NCI-H1417 (cell line): ENCODE measurements around the gene PSENEN.

ENCODE experiments used
- DNase-seq, 3 experiments: peaks; one replicate each; lab custom pipeline; 2025; lab: John Stamatoyannopoulos, UW

PSENEN gene

GRCh38 chr19:35745328-35746086, at the start of gene PSENEN, which contains the start of gene U2AF1L4:
Gene PSENEN, plus strand, starts transcription at chr19:35745651. Its CDS starts 280 bp downstream, at chr19:35745931.
Gene U2AF1L4, minus strand, starts transcription at chr19:35745418. Its CDS starts 27 bp downstream, at chr19:35745391.
- peak; percentile 97 to 100 (median 99) for DNase-seq

DNA sequence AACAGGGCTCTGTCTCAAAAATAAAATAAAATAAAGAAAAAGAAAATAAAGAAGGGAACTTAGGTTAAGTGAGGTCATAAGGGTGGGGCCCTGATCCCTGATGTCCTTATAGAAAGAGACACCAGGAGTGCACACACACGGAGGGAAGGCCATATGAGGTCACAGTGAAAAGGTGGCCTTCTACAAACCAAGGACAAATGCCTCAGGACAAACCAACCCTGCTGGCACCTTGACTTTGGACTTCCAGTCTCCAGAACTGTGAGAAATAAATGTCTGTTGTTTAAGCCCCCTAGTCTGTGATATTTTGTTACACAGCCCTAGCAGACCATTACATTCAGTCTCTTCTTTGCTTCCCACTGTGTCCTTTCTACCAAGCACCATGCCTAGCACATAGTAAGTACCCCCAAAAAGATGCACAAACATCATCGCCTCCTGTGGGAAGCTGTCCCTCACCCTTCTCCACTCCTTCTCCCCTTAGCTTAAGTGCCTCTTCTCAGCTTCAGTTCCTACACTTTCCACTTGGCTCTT, 49.5 kb upstream of the PSENEN start:
- DNase-seq, result no peak

- no peak for DNase-seq
These were observed 48.6 kb upstream of the PSENEN start for GRCh38 chr19:35696835-35697234.

- peak; percentile 94 to 98 (median 98) for DNase-seq
These were observed 43.0 kb upstream of the PSENEN start for GRCh38 chr19:35702223-35703012.

DNA sequence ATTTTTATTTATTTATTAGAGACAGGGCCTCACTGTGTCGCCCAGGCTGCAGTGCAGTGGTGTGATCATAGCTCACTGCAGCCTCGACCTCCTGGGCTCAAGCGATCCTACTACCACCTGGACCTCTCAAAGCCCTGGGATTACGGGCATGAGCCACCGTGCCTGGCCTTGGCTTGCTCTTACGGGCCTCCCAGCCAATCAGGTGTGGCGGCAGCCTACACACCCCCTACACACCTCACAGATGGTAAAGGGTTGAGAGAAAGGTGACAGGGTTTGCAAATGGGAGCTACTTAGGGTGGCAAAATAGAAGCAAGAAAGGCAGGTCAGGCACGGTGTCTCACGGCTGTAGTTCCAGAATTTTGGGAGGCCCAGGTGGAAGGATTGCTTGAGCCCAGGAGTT, 42.1 kb upstream of the PSENEN start:
- peak in 2 of 3 experiments; percentile 35 to 54 for DNase-seq

DNA sequence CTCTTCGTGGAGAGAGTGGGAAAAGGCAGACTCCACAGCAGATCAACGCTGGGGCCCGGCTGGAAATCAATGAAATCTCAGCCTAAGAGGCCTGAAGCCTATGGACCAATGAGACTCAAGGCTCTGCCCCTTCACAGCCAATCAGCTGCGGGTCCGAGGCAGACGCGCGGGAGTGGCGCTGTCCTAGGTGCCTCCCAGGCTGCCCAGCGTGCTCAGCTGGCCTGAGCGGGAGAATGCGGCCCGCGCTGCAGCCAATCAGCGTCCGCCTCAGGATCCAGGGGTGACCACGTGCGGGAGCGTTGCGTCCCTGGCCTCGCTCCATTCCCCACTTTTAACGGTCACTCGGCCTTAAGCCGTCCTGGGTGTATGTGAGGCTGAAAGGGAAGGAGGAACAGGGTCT, 41.2 kb upstream of the PSENEN start, which contains the start of gene ZBTB32:
ZBTB32 (plus strand) TSS at position 341 of the 400 bp plus-strand sequence. CDS start 10,069 bp downstream, outside the sequence.
- no peak for DNase-seq

- DNase-seq, result no peak
These were observed 37.1 kb upstream of the PSENEN start for GRCh38 chr19:35708391-35708790.

DNA sequence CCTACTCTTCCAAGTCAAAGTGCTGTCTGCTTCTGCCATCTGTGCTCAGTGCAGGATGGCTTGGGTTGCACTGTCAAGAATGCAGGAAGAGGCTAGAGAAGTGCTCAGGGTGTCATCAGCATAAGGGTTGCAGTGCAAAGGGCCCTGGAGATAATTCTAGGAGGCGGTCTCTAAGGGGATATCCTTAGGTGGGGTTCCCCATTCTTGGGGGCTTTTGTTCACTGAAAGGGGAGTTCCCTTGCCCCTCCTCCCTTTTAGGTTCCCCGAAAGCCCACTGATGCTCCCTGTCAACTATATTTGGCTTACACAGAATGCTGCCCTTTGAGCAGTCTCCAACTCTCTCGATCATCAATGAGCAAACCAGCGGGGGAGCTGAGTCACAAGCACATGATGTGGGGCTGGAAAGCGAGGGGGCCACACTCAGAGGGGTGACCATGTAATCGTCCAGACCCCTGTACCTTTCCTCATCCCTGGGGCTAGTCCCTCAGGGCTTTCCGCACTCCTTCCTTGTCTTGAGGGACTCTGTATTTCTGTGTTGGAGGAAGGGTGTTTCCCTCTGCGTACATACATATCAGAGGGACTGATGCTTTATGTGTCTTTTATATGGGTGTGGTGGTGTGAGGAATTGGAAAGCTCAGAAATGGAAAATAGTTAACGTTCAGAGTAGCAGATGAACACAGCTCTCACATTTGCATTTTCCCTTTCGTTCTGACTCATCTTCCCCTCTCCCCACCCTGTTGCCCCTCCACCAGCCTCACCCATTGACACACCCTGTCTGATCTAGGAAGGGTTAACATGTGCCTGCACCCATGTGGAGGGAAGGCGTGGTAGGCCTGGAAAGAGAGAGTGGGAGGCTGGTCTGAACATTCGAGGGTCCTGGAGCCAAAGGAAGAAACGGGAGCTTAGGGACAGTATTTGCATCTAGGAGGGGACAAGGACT, 34.4 kb upstream of the PSENEN start:
- DNase-seq, result no peak

GRCh38 chr19:35712567-35713505, 32.6 kb upstream of the PSENEN start:
- DNase-seq, result no peak

DNA sequence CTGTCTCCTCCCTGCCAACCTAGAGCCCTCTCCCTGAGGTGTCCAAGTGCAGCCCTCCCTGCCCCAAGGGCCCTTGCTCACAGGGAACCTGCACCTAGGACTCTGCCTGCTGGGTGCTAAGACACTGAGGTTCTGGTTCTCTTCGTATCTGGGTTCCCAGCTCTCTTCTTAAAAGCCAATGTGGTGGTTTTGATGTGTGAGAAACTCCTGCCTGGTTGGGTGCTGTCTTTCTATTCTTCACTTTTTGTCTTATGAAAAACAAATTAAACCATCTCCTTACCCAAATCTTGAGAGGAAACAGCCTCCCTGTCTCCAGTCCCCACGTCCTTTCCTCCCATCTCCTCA, 32.0 kb upstream of the PSENEN start:
- DNase-seq, result no peak

- no peak for DNase-seq
These were observed 31.5 kb upstream of the PSENEN start for GRCh38 chr19:35713904-35714495.

- peak in 2 of 3 experiments; percentile 5 to 14 for DNase-seq
These were observed 30.7 kb upstream of the PSENEN start for GRCh38 chr19:35714601-35715354.

- peak in 1 of 3 experiments; percentile 29 for DNase-seq
These were observed 30.1 kb upstream of the PSENEN start for GRCh38 chr19:35715355-35715809.

GRCh38 chr19:35715981-35716800, 29.3 kb upstream of the PSENEN start:
- peak; percentile 25 to 70 (median 66) for DNase-seq

GRCh38 chr19:35716801-35717664, 28.4 kb upstream of the PSENEN start:
- peak; percentile 82 to 96 (median 87) for DNase-seq

DNA sequence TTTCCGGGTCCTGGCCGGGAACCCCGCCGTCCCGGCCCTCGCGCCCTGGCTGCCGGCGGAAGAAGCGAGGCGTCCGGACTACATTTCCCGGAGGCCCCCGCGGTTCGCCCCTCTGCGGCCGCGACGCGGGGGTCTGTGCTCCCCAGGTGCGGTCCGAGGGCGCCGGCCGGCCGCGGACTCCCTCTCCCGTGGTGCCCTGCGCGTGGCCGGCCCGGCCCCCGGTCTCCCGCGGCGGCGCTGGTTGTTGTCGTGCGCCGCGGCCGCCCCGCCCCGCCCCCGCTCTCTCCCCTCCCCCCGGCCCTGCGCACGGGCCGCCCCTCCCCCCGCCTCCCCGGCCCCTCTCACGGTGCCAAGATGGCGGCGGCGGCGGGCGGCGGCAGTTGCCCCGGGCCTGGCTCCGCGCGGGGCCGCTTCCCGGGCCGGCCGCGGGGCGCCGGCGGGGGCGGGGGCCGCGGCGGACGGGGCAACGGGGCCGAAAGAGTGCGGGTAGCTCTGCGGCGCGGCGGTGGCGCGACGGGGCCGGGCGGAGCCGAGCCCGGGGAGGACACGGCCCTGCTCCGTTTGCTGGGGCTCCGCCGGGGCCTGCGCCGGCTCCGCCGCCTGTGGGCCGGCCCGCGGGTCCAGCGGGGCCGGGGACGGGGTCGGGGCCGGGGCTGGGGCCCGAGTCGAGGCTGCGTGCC, 27.6 kb upstream of the PSENEN start, which contains the start of gene KMT2B:
KMT2B (plus strand) TSS at position 339 of the 680 bp plus-strand sequence; CDS start at position 355, 16 bp downstream.
- peak in 2 of 3 experiments; percentile 94 to 95 for DNase-seq
